Right kidney (tissue), 1 donor: ENCODE results near the gene HNRNPH2.
A peak's percentile ranks its signal among the peaks of the same experiment; 100 is the strongest.

Experiments used
- DNase-seq: peaks from one replicate; pipeline ENCODE4 v3.0.0-alpha.2; 2016

HNRNPH2 gene

DNA sequence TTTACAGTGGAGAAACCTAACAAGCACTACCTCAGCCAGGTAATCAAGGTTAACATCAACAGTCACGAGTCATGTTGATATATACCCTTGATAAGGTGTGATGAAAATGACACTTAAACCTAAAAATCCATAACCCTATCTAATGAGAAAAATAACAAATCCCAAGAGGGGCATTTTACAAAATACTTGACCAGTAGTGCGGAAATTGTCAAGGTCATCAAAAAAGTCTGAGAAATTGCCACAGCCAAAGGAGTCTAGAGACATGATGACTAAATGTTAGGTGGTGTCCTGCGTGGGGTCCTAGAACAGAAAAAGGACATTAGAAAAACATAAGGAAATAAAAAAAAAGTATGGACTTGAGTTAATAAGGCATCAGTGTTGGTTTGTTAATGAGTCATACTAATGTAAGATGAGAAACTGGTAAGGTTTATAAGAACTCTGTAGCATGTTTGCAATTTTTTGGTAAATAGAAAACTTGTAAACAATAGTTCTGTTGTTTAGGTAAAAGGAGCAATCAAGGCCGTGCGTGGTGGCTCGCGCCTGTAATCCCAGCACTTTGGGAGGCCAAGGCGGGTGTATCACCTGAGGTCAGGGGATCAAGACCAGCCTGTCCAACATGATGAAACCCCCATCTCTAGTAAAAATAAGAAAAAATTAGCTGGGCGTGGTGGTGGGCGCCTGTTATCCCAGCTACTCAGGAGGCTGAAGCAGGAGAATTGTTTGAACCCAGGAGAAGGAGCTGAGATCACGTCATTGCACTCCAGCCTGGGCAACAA is 14.3 kb upstream of the HNRNPH2 start:
- DNase-seq, result no peak

- DNase-seq, result no peak
Measured at GRCh38 chrX:101394372-101394771, 13.7 kb upstream of the HNRNPH2 start.

DNA sequence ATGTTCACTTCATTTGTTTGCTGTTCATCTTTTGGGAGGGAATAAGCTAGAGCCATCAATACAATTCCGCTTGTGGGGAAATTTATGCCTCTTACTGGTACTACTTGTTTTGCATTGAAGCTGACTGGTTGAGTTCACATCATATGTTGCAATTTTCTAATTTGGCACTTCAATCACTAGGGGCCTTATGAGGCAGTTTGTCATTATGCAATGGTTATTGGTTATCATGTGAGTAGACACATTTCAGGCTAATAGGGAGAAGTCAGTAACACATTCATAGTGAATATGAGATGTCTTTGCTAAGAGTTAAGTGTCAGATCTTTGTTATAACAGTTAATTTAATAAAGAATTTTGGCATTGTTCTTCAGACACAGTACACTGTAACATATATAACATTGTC is 12.2 kb upstream of the HNRNPH2 start:
- no peak for DNase-seq

DNA sequence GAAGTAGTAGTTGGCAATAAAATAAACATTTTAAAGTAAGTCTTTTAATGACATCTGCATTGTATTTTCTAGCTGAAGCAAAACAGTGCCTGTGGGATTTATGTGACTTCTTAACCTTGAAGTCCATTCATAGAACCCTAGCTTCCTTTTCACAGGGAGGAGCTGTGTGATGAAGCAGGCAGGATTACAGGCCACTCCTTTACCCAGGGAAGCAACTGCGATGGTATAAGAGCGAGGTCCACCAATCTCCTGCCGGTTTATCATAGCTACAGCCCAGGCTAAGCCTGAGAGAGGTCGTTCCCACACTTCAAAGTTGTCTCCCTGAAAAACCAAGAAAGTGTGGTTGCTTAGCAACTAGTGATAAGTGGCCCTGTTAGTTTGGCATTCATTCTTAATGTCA is 10.2 kb upstream of the HNRNPH2 start:
- DNase-seq, result no peak

DNA sequence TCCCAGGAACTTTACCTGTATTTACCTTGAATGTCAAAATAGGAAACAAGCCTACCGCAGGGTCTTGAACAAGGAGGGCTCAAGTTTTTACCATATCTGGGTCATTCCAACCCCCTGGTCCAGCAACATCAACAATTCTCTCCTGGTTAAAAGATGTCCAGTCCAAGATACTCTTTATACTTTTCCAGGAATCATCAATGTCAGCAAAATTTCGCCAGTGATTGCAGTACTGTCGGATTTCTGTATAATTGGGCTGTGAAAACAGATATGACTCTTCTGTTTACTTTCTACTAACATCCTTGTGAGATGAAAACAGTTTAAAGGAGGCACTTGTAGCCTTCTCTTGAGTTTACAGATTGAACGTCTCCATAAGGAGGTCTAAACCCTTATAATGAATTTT is 9.3 kb upstream of the HNRNPH2 start:
- no peak for DNase-seq

GRCh38 chrX:101399825-101400224 is 8.2 kb upstream of the HNRNPH2 start:
- no peak for DNase-seq

- no peak for DNase-seq
Measured at GRCh38 chrX:101407167-101407747, 765 bp upstream of the HNRNPH2 start.

DNA sequence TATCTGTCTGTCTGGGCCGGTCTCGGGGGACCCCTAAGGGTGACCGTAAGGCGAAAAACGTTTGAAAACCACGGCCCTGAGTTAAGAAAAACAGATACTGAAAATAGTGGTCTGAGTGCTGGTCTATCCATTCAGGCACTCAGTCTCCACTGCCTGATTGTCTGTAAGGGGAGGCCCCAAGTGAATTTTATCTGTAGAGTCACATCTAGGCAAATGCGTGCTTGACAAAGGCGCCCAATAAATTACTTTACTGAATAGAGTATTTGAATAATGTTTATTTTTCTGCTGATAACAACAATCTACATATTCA is 465 bp downstream of the HNRNPH2 start:
- DNase-seq, result no peak

DNA sequence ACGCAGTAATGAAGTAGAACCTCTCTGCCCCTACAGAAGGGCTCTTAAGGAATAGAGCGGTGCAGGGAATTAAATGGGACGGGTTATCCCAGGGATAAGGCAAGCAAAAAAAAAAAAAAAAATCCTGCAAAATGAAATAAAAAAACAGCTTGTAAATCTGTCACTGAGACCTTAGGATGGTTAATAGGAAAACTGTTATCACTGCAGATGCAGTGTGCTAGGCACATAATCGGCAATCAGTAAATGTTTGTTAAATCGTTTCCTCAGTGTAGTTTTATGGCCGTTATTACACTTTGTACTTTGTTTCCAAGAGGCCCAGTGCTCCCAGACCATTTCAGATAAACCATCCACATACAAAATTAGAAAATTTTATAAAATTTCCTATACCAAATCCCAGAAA is 1.0 kb downstream of the HNRNPH2 start:
- no peak for DNase-seq

GRCh38 chrX:101410461-101410860 is 2.4 kb downstream of the HNRNPH2 start:
- no peak for DNase-seq

DNA sequence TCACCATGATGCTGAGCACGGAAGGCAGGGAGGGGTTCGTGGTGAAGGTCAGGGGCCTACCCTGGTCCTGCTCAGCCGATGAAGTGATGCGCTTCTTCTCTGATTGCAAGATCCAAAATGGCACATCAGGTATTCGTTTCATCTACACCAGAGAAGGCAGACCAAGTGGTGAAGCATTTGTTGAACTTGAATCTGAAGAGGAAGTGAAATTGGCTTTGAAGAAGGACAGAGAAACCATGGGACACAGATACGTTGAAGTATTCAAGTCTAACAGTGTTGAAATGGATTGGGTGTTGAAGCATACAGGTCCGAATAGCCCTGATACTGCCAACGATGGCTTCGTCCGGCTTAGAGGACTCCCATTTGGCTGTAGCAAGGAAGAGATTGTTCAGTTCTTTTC is 4.0 kb downstream of the HNRNPH2 start:
- DNase-seq, result no peak

- DNase-seq, result no peak
Measured at GRCh38 chrX:101415180-101416145, 7.4 kb downstream of the HNRNPH2 start.

GRCh38 chrX:101416691-101417090 is 8.7 kb downstream of the HNRNPH2 start:
- DNase-seq, result no peak

- DNase-seq, result no peak
Measured at GRCh38 chrX:101417190-101417589, 9.2 kb downstream of the HNRNPH2 start.

DNA sequence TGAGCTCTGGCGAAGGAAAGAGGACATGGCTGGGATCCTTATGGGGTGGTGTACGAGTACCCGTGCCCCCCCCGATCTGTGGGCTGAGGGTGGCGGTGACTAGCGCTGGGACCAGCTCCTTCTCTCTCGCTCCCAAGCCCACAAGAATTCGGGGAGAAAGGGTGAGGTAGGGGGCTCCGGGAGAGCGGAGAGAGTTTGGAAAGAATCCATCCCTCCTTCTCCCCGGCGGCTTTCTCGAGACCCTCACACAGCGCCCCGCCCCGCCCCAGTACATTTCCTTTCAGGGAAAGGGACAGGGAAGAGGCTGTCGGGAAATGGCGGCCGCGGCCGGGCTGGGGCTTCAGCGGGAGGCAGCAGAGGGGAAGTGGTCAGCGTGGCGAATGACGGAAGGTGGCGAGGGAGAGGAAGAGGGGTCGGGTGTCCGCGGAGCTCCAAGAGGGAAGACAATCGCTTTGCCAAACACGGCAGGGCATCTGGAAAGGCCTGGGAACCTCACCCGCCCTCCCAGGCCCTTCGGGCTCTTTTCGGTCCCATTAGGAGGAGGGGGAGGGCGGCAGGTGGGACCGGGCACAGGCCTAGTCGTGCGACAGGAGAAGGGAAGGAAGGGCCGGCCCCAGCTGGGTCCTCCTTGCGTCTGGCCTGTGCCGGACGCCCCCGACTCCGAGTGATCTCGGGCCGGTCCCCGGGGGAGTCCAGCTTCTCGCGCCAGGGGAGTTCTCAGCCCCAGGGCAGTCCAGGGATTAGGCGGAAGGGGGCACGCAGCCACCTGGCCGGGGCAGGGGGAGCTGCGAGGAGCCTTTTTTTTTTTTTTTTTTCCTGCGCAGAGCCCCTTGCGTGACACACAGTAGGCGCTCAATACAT is 10.2 kb downstream of the HNRNPH2 start:
- peak; percentile 87 for DNase-seq

DNA sequence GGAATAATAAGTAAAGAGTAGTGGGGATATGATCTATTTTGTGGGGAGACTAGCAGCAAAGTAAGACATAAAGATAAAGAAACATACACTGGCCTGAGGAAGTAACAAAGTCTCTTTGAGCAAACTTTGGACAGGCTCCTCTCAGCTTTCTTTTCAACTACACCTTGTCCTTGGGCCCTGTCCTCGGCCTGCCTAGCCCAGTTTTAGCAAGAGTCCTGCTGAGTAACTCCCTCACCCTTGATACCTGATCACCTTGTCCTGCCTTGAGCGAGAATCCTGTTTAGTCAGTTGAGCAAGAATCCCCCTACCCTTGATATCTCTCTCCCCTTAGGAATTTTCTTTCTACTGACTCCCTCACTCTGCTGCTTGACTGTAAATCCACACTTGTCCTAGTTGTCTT is 11.5 kb downstream of the HNRNPH2 start:
- no peak for DNase-seq

GRCh38 chrX:101427954-101428353 is 19.9 kb downstream of the HNRNPH2 start:
- no peak for DNase-seq

- no peak for DNase-seq
Measured at GRCh38 chrX:101429934-101430333, 21.9 kb downstream of the HNRNPH2 start.

- DNase-seq, result no peak
Measured at GRCh38 chrX:101430457-101431078, 22.5 kb downstream of the HNRNPH2 start.

- DNase-seq, result no peak
Measured at GRCh38 chrX:101442085-101442484, 34.1 kb downstream of the HNRNPH2 start.

GRCh38 chrX:101449279-101449678 is 41.3 kb downstream of the HNRNPH2 start:
- DNase-seq, result no peak

GRCh38 chrX:101450085-101450484 is 42.1 kb downstream of the HNRNPH2 start:
- DNase-seq, result no peak
